Activated T-cell treated with anti-CD3 and anti-CD28 coated beads, Interleukin-2, amount 50 U/mL, for 72 hours (primary cell): ENCODE measurements around the gene LRP1B. TPM values are rescaled to one million over a fixed set of nuclear protein-coding genes. Genes with fewer than 3 reads are reported as not detected.
"Not testable (repeated sequence)": the region's sequence is repeated elsewhere in the genome, so short reads cannot be mapped to it uniquely, and the experiment has no call there.

Experiments
- ATAC-seq, 2 donors: fragments of 150-1000 bp; cut with Tn5 transposase; replicated peaks in 1 of 2; 2 replicates each; pipeline ENCODE4 v1.10.0; 2021; ENCODE audit warnings: moderate library complexity in 2 of 2, mild to moderate bottlenecking in 1 of 2
- DNase-seq, 2 donors: peaks; one replicate each; pipeline ENCODE4 v3.0.0; 2021 to 2022; ENCODE audit warnings: mixed read lengths in 1 of 2
- H3K27ac Mint-ChIP-seq: one replicate; pipeline ENCODE4 v1.8.0; 2022; ENCODE audit warnings: mild to moderate bottlenecking, moderate library complexity, mixed read lengths
- H3K27me3 Mint-ChIP-seq: one replicate; pipeline ENCODE4 v1.8.0; 2022; ENCODE audit warnings: low read depth, mixed read lengths
- H3K36me3 Mint-ChIP-seq, 2 donors: one replicate each; pipeline ENCODE4 v1.8.0; 2022; ENCODE audit warnings: mixed read lengths in 2 of 2, mild to moderate bottlenecking in 1 of 2; ENCODE audit not compliant: insufficient read depth in 2 of 2
- H3K4me1 Mint-ChIP-seq: one replicate; pipeline ENCODE4 v1.8.0; 2022; ENCODE audit warnings: low read depth, mixed read lengths
- H3K4me3 Mint-ChIP-seq, 2 donors: one replicate each; pipeline ENCODE4 v1.8.0; 2022; ENCODE audit warnings: mild to moderate bottlenecking in 2 of 2, mixed read lengths in 2 of 2, moderate library complexity in 2 of 2
- H3K9me3 Mint-ChIP-seq, 2 donors: one replicate each; pipeline ENCODE4 v1.8.0; 2022; ENCODE audit warnings: mixed read lengths in 2 of 2
- total RNA-seq, 2 donors: library from RNA; stranded (reverse); gene quantifications; one replicate each; pipeline ENCODE4 v1.2.3, GENCODE V29; 2022

Gene LRP1B
- total RNA-seq, 2 donors from 2014 or later, result not detected

DNA sequence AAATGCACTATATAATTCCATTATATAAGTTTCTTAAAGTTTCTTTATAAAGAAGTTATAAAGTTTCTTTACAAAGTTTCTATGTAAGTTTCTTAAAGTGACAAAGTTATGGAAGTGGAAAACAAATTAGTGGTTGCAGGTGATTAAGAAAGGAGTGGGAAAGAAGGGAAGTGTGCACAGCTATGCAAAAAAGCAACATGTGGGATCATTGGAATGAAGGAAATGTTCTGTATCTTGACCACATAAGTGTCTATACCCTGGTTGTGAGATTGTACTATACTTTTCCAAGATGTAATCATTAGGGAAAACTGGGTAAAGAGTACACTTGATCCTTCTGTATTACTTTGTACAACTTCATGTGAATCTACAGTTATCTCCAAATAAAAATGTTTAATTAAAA lies 1541.1 kb downstream of the LRP1B start:
- Mint-ChIP-seq H3K27me3 (no peaks in the 10 kb centered on the region), H3K4me3 (no peak overlapping the region), H3K36me3 (no peaks in the 10 kb centered on the region), H3K9me3 (peaks cover 3 to 6% of the 10 kb centered on the region in 2 donors), H3K4me1 (no peaks in the 10 kb centered on the region), H3K27ac (no peak overlapping the region)
- ATAC-seq (no peak), DNase-seq (no peak)

DNA sequence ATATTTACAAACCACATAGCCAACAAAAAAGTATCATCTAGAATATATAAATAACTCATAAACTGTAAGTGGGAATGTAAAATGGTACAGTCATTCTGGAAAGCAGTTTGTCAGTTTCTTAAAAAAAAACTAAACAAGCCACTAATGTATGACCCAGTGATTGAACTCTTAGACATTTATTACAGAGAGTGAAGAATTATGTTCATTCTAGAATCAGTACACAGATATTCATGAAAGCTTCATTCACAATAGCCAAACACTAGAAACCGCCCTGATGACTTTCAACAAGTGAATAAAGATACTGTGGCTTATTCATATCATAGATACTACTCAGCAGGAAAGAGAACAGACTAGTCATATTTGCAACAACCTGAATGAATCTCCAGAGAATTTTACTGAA lies 1541.5 kb downstream of the LRP1B start:
- Mint-ChIP-seq H3K4me3 (no peak overlapping the region), H3K36me3 (no peaks in the 10 kb centered on the region), H3K4me1 (no peaks in the 10 kb centered on the region), H3K27ac (no peak overlapping the region), H3K27me3 (no peaks in the 10 kb centered on the region), H3K9me3 (peaks cover 2 to 6% of the 10 kb centered on the region in 2 donors)
- DNase-seq (no peak), ATAC-seq (no peak)

DNA sequence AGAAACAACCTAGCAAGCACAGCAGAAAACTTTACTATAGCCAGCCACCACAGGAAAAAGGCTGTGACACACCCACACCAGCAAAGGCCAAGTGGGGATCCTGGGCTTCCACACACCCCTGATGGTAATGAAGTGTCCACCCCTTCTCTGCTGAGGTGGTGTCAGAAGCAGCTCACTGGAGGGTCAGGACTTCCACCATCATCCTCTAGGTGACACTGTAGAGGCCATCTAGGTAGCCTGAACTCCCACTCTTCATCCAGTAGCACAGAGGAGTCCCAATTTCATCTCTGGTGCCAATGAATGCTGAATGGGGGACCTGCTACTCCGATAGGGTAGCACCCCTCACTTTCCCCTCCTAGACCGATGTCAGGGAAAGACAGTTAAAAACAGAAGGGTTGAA lies 1544.4 kb downstream of the LRP1B start:
- no peak overlapping the region for H3K27ac Mint-ChIP-seq
- no peak for DNase-seq
- no peaks in the 10 kb centered on the region for H3K27me3 Mint-ChIP-seq
- ATAC-seq, result no peak
- H3K4me3 Mint-ChIP-seq, result no peak overlapping the region
- H3K9me3 Mint-ChIP-seq, result peaks cover 4% of the 10 kb centered on the region in 2 donors
- no peaks in the 10 kb centered on the region for H3K36me3 Mint-ChIP-seq
- H3K4me1 Mint-ChIP-seq, result no peaks in the 10 kb centered on the region

DNA sequence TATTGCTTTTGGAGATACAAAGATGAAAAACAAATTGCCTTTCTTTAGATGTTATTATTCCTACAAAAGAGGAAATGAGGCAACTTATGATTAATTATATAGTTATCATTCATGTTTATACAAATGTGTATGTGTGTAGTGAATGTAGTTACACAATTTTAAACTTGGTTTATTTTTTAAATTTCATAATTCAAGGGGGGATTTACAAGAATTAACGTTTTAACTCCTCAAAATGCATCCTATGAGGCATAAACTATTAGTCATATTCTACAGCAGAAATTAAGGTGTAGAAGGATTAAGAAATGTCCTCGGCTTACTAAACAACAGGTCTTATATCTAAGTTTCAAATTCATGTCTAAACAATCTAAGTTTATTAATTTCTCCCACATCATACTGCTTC lies 1545.8 kb downstream of the LRP1B start:
- DNase-seq (no peak), ATAC-seq (no peak)
- Mint-ChIP-seq H3K27me3 (no peaks in the 10 kb centered on the region), H3K36me3 (no peaks in the 10 kb centered on the region), H3K4me1 (no peaks in the 10 kb centered on the region), H3K4me3 (no peak overlapping the region), H3K9me3 (peaks cover 4% of the 10 kb centered on the region in 2 donors), H3K27ac (no peak overlapping the region)

DNA sequence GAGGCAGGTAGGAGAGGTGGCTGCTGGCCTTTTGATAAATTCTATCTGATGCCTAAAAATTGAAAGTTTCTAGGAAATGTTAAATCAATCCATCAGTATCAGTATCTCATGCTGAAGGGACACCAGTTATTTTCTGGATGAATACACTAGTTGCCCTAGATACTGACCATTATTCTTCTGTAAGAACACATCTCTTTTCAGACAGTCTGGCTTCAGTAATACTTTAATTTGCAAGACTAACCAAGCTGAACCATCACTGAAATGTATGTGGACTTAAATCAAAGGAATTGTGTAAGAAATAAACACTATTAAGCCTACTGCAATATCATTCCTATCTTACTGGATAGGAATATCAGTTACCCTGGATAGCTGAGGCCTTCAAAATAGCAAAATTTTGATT lies 1546.3 kb downstream of the LRP1B start:
- Mint-ChIP-seq H3K27ac (no peak overlapping the region), H3K9me3 (peaks cover 2 to 4% of the 10 kb centered on the region in 2 donors), H3K36me3 (no peaks in the 10 kb centered on the region), H3K27me3 (no peaks in the 10 kb centered on the region), H3K4me3 (no peak overlapping the region), H3K4me1 (no peaks in the 10 kb centered on the region)
- no peak for DNase-seq
- ATAC-seq, result no peak

DNA sequence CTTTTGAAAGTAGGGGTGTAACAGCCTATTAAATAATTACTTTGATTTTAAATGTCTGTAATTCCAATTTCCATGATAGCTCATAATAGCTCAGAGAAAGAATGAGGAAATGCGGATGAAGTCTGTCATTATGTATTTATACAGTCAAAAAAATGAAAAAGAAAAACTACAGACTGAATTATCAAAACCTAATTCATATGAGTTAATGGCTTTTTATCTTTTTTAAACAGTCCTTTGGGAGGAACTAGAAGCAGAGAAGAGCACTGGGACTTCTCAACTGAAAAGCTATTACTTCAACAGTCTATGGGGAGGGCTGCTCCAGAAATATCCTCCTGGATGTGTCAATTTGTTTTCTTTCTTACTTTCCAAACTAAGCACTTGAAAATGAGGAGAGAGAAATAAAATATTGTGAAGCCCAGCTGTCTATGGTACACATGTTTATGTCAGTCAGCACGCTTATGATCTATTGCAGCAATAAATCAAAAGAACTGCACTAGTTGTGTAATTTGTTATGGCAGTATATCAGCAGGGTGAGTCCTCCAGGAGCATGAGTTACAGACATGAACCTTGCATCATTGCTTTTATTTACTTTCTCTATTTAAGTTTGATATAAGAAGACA lies 1550.2 kb downstream of the LRP1B start:
- H3K4me1 Mint-ChIP-seq, result no peaks in the 10 kb centered on the region
- no peak overlapping the region for H3K4me3 Mint-ChIP-seq
- no peaks in the 10 kb centered on the region for H3K36me3 Mint-ChIP-seq
- H3K9me3 Mint-ChIP-seq, result peaks cover 2% of the 10 kb centered on the region in 2 donors
- ATAC-seq, result no peak
- no peak for DNase-seq
- no peak overlapping the region for H3K27ac Mint-ChIP-seq
- H3K27me3 Mint-ChIP-seq, result no peaks in the 10 kb centered on the region

DNA sequence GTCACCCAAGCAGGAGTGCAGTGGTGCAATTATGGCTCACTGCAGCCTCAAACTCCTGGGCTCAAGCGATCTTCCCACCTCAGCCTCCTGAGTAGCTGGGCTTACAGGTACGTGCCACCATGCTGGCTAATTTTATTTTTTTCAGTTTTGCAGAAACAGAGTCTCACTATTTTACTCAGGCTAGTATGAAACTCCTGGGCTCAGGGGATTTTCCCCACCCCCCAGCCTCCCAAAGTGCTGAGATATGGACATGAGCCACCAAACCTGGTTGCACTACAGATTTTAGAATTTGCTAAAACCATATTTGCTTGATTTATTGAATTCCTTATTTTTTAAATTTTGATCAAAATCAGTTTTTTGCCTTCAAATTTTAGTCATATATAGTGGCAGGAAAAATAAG lies 1553.4 kb downstream of the LRP1B start:
- no peak for ATAC-seq
- Mint-ChIP-seq H3K27me3 (no peaks in the 10 kb centered on the region), H3K4me1 (no peaks in the 10 kb centered on the region), H3K36me3 (no peaks in the 10 kb centered on the region), H3K4me3 (no peak overlapping the region), H3K27ac (no peak overlapping the region), H3K9me3 (peaks cover 2 to 3% of the 10 kb centered on the region in 2 donors)
- no peak for DNase-seq

DNA sequence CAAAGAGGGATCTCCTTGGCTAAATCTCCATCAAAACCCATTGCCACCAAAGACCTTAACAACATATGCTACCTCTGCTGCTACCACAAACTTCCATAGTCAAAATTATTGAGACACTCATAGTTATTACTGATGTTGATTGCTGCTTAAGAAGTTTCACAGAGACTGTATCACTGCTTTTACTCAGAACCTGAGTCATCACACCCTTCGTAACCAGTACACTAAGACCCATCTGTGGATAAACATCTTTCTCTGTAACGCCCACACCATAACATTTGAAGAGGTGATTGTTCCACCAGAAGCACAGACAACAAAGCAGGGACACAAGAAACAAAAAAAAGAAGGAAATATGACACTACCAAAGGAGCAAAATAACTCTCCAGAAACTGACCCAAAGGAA lies 1563.1 kb downstream of the LRP1B start:
- ATAC-seq (no peak), DNase-seq (no peak)
- no peaks in the 10 kb centered on the region for H3K36me3 Mint-ChIP-seq
- peaks cover 3 to 6% of the 10 kb centered on the region in 2 donors for H3K9me3 Mint-ChIP-seq
- no peaks in the 10 kb centered on the region for H3K27me3 Mint-ChIP-seq
- no peaks in the 10 kb centered on the region for H3K4me1 Mint-ChIP-seq
- H3K27ac Mint-ChIP-seq, result no peak overlapping the region
- H3K4me3 Mint-ChIP-seq, result no peak overlapping the region

DNA sequence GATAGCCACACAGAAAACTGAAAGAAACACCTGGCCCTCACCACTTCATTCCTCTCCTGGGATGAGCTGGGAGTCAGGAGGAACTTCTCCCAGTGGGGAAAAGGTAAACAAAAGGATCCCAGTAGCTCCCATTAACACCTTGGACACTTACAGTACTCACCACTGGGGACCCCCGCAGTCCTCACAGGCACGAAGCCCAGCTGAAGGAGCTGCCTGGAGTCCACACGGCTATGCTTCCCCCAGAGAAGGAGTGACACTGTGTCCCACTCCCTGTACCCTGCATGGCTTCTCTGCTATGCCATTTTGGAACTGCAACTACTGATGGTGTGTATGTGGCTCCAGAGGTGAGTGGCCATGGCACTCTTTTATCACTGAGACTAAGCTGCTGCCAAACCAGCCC lies 1565.1 kb downstream of the LRP1B start:
- Mint-ChIP-seq H3K9me3 (peaks cover 3 to 9% of the 10 kb centered on the region in 2 donors), H3K27ac (no peak overlapping the region), H3K4me3 (no peak overlapping the region), H3K27me3 (no peaks in the 10 kb centered on the region), H3K4me1 (no peaks in the 10 kb centered on the region), H3K36me3 (no peaks in the 10 kb centered on the region)
- DNase-seq (no peak), ATAC-seq (no peak)

DNA sequence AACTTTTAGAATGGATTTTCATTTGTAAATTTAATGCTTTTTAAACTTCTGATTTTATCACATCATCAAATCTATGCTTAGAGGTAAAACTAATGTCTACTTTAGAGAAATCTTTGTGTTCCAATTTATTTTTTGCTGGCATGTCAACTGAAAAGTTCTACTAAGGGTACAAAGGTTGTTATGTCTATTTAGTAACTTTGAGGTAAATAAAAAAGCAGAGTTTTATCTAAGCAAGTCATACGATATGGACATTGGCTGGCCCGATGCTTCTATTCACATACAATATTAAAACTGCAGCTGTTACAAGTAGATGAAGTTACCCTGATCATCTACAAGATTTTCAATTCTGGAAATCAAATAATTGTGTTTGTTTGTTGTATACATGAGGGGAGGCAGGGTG lies 1575.1 kb downstream of the LRP1B start:
- ATAC-seq (no peak), DNase-seq (no peak)
- Mint-ChIP-seq H3K36me3 (peaks cover 0 to 3% of the 10 kb centered on the region in 2 donors), H3K4me3 (no peak overlapping the region), H3K9me3 (peaks cover 6% of the 10 kb centered on the region in 2 donors), H3K27ac (no peak overlapping the region), H3K27me3 (no peaks in the 10 kb centered on the region), H3K4me1 (no peaks in the 10 kb centered on the region)

DNA sequence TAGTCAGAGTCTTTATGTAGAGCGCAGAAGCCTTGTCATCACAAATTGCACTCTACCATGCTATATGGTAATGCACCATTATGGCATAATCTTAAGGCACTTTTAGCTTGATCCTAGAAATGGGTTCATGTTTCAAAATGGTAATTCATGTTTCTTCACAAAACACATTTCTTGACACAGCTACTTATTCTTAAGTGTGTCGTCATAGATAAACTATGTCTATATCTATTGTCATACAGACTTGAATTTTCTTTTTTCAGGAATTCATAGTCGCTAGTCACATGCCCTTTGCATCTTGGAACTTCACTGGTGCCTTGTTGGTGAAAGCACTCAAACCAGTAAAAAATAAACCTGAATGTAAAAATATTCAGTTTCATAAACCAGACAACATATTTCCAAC lies 1578.2 kb downstream of the LRP1B start:
- H3K27ac Mint-ChIP-seq, result no peak overlapping the region
- H3K9me3 Mint-ChIP-seq, result peaks cover 4 to 5% of the 10 kb centered on the region in 2 donors
- H3K36me3 Mint-ChIP-seq, result peaks cover 0 to 3% of the 10 kb centered on the region in 2 donors
- DNase-seq, result no peak
- no peak for ATAC-seq
- no peak overlapping the region for H3K4me3 Mint-ChIP-seq
- H3K4me1 Mint-ChIP-seq, result no peaks in the 10 kb centered on the region
- H3K27me3 Mint-ChIP-seq, result no peaks in the 10 kb centered on the region

DNA sequence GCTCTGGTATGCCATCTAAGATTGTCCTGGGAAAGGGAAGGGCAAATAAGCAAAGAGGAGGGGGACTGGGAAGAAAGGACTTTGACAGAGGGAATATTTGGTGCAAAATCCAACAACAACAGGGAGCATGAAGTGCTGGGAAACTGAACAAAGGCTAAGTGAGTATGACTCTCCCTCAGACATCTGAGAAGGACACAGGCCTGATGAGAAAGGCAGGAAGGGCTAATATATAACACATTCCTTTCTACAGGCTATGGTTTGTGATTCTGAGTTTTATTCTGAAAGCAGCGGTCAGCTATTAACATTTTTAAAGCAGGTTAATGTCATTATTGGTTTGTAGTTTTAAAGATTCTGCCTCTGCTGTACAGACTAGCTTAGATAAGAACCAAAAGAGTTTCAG lies 1579.5 kb downstream of the LRP1B start:
- H3K4me1 Mint-ChIP-seq, result no peaks in the 10 kb centered on the region
- no peak overlapping the region for H3K4me3 Mint-ChIP-seq
- DNase-seq (no peak), ATAC-seq (no peak)
- peaks cover 3 to 4% of the 10 kb centered on the region in 2 donors for H3K9me3 Mint-ChIP-seq
- no peaks in the 10 kb centered on the region for H3K27me3 Mint-ChIP-seq
- H3K36me3 Mint-ChIP-seq, result no peaks in the 10 kb centered on the region
- H3K27ac Mint-ChIP-seq, result no peak overlapping the region

DNA sequence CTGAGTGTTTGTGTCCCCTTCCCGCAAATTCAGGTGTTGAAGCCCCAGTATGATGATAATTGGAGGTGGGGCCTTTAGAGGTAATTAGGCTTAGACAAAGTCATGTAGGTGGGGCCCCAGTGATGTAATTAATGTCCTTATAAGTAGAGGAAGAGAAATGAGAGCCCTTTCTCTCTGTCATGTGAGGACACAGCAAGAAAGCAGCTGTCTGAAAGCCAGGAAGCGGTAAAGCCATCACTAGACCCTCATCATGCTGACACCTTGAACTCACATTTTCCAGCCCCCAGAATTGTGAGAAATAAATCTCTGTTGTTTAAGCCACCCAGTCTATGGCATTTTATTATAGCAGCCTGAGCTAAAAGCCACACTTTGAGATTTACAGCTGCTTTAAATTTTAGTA lies 1580.0 kb downstream of the LRP1B start:
- no peaks in the 10 kb centered on the region for H3K27me3 Mint-ChIP-seq
- DNase-seq (no peak), ATAC-seq (no peak)
- no peaks in the 10 kb centered on the region for H3K4me1 Mint-ChIP-seq
- no peak overlapping the region for H3K4me3 Mint-ChIP-seq
- peaks cover 6% of the 10 kb centered on the region in 2 donors for H3K9me3 Mint-ChIP-seq
- H3K27ac Mint-ChIP-seq, result no peak overlapping the region
- no peaks in the 10 kb centered on the region for H3K36me3 Mint-ChIP-seq

DNA sequence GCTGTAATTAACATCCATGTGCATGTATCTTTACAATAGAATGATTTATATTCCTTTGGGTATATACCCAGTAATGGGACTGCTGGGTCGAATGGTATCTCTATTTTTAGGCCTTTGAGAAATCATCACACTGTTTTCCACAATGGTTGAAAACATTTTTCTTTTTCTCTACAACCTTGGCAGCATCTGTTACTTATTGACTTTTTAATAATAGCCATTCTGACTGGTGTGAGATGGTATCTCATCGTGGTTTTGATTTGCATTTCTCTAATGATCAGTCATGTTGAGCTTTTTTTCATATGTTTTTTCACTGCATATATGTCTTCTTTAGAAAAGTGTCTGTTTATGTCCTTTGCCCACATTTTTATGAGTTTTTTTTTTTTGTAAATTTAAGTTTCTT lies 1586.0 kb downstream of the LRP1B start:
- not testable (repeated sequence) for H3K36me3 Mint-ChIP-seq, ATAC-seq, H3K4me1 Mint-ChIP-seq, H3K27ac Mint-ChIP-seq, H3K27me3 Mint-ChIP-seq, DNase-seq, H3K4me3 Mint-ChIP-seq
- H3K9me3 Mint-ChIP-seq, result peaks cover 6 to 10% of the 10 kb centered on the region in 2 donors
